SU-DHL-6 (cell line): ENCODE results near the gene ADAMTS19.

Source experiments
- CTCF ChIP-seq: fragments of 200-600 bp; sonication (generic); IDR thresholded peaks from one replicate; pipeline ENCODE4 v1.5.1; 2017; ENCODE audit warnings: antibody characterized with exemption, mild to moderate bottlenecking, low read length, moderate library complexity; ENCODE audit not compliant: insufficient read depth, poor library complexity, severe bottlenecking
- EZH2phosphoT487 ChIP-seq: fragments of 200-600 bp; sonication (generic), shearing (Covaris generic); conservative IDR thresholded peaks from 2 replicates; pipeline ENCODE4 v1.6.1; 2018; ENCODE audit warnings: mild to moderate bottlenecking, antibody characterized with exemption, low read length, moderate library complexity, mixed read lengths

- TF ChIP-seq CTCF = no peak
- TF ChIP-seq EZH2phosphoT487 = no peak
These were observed 49.6 kb upstream of the ADAMTS19 start for GRCh38 chr5:129410488-129410887.
